ENCODE data around the gene RAB7B.

DNA sequence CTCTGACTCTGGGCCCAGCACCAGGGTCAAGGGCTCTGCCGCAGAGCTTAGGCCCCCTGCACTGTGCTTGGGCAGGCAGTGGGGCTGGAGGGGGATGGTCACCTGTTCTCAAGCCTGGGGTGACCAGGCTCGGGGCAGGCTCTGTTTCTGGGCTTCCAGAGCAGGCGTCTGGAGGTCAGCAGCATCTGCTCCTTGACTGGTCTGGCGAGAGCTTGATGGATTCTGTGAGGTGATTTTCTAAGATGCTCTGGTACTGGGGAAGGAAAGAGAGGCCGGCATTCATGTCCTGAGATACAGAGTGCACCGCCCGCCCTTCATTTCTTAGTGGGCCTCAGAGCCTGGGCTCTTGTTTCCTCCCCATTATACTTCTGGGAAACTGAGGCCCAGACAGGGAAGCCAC lies 24.5 kb downstream of the RAB7B start:
- TF ChIP-seq, protein P1, sequence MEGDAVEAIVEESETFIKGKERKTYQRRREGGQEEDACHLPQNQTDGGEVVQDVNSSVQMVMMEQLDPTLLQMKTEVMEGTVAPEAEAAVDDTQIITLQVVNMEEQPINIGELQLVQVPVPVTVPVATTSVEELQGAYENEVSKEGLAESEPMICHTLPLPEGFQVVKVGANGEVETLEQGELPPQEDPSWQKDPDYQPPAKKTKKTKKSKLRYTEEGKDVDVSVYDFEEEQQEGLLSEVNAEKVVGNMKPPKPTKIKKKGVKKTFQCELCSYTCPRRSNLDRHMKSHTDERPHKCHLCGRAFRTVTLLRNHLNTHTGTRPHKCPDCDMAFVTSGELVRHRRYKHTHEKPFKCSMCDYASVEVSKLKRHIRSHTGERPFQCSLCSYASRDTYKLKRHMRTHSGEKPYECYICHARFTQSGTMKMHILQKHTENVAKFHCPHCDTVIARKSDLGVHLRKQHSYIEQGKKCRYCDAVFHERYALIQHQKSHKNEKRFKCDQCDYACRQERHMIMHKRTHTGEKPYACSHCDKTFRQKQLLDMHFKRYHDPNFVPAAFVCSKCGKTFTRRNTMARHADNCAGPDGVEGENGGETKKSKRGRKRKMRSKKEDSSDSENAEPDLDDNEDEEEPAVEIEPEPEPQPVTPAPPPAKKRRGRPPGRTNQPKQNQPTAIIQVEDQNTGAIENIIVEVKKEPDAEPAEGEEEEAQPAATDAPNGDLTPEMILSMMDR (IDR thresholded peaks at IDR 0.05), result no peak
- TF ChIP-seq POLR2A (IDR thresholded peaks at IDR 0.05), result no peak
- no peak for TF ChIP-seq EP300 (IDR thresholded peaks at IDR 0.05)

Data from ovary (tissue), 3 donors.